Spleen (tissue), 11 donors: ENCODE data around the gene FAM120AOS. TPM values are rescaled to one million over a fixed set of nuclear protein-coding genes. Genes with fewer than 3 reads are reported as not detected.

Source experiments
- DNase-seq: peaks from one replicate; pipeline ENCODE4 v3.0.0-alpha.2; 2020
- H3K27ac ChIP-seq, 8 donors: fragments of 200-600 bp; sonication (generic) in 7 of 8; 1 replicate in 4 of 8; 2 replicates in 4 of 8; pipeline versions ENCODE4 v1.5.0 to v1.8.0; 2016 to 2021; ENCODE audit warnings: inconsistent platforms in 4 of 8, mild to moderate bottlenecking in 4 of 8, moderate library complexity in 1 of 8
- H3K27me3 ChIP-seq, 7 donors: fragments of 200-600 bp; sonication (generic) in 6 of 7; replicated peaks in 1 of 7; 1 replicate in 4 of 7; 2 replicates in 3 of 7; pipeline versions ENCODE4 v1.5.0 to v1.8.0; 2016 to 2021; ENCODE audit warnings: inconsistent platforms in 3 of 7, mild to moderate bottlenecking in 1 of 7
- H3K36me3 ChIP-seq, 6 donors: fragments of 200-600 bp; sonication (generic) in 5 of 6; 1 replicate in 4 of 6; 2 replicates in 2 of 6; pipeline versions ENCODE4 v1.5.0 to v1.8.0; 2016 to 2021; ENCODE audit warnings: inconsistent platforms in 2 of 6
- H3K4me1 ChIP-seq, 6 donors: fragments of 200-600 bp; sonication (generic) in 5 of 6; 1 replicate in 3 of 6; 2 replicates in 3 of 6; pipeline versions ENCODE4 v1.5.0 to v1.8.0; 2016 to 2021; ENCODE audit warnings: inconsistent platforms in 3 of 6
- H3K4me3 ChIP-seq, 8 donors: fragments of 200-600 bp; sonication (generic) in 7 of 8; 1 replicate in 4 of 8; 2 replicates in 4 of 8; pipeline versions ENCODE4 v1.5.0 to v1.8.0; 2016 to 2021; ENCODE audit warnings: inconsistent platforms in 4 of 8, mild to moderate bottlenecking in 4 of 8, moderate library complexity in 2 of 8
- H3K9me3 ChIP-seq, 8 donors: fragments of 200-600 bp; sonication (generic) in 7 of 8; 1 replicate in 4 of 8; 2 replicates in 4 of 8; pipeline versions ENCODE4 v1.5.0 to v1.8.0; 2016 to 2021; ENCODE audit warnings: inconsistent platforms in 4 of 8
- CTCF ChIP-seq, 11 experiments: fragments of 200-600 bp in 7 of 11; fragments of 450-650 bp in 4 of 11; sonication (generic) in 4 of 11; IDR thresholded peaks in 8 of 11; conservative IDR thresholded peaks in 3 of 11; 1 replicate in 7 of 11; 2 replicates in 4 of 11; pipeline versions ENCODE4 v1.4.0 to v1.8.0; 2016 to 2021; ENCODE audit warnings: antibody characterized with exemption in 11 of 11, inconsistent platforms in 4 of 11, mild to moderate bottlenecking in 1 of 11
- POLR2A ChIP-seq, 3 donors: fragments of 450-650 bp; IDR thresholded peaks; one replicate each; pipeline ENCODE4 v1.5.1; 2017; ENCODE audit warnings: antibody characterized with exemption in 3 of 3, mild to moderate bottlenecking in 1 of 3
- POLR2AphosphoS5 ChIP-seq, 3 donors: sonication (generic); formaldehyde crosslinking; IDR thresholded peaks; one replicate each; pipeline ENCODE4 v1.5.1; 2017; ENCODE audit warnings: antibody characterized with exemption in 3 of 3
- WGBS, 5 donors: extraction: QIAGEN DNeasy Blood & Tissue Kit in 3 of 5; methylation state at CpG; one replicate each; pipeline versions ENCODE4 v1.1.5 to v1.1.7; 2013 to 2018; 5-methylcytosine and 5-hydroxymethylcytosine counted together
- intact Hi-C: fragments of 100-400 bp; cut with DNase I; formaldehyde crosslinking; loops from one replicate; pipeline ENCODE4 v1.15.0; 2023; ENCODE audit warnings: low total_unique reads
- polyA plus RNA-seq, 3 donors: library from polyadenylated mRNA; stranded (reverse); fragments of 200-250 nt; gene quantifications; one replicate each; pipeline ENCODE4 v1.2.1, GENCODE V29; 2013
- total RNA-seq, 7 donors: library from RNA; depleted of rRNA in 3 of 7; stranded (reverse); fragments of >200 nt in 3 of 7; fragmentation: NEBNext Ultra II Directional in 4 of 7; extraction: Animal tissue kit (Norgen Biotek cat#: 25700) in 4 of 7; gene quantifications; one replicate each; pipeline versions ENCODE4 v1.1.0 to v1.2.1, GENCODE V29; 2016 to 2021
- donor health status: healthy with polysubstance abuse.
- donor health status: DM: no; HTN: no; CAD: no; lungs with moderate emphysema.
- donor health status: DM: no; HTN: no; CAD: no.
- donor health status: Bipolar disorder and iron deficiency.
- donor health status: healthy.
- donor health status: DM: no; HTN: no; CAD: no.
- donor health status: DM: yes; HTN: yes; CAD: no.

The FAM120AOS gene
- total and polyA plus RNA-seq, 10 donors = 20.6 to 46.8 (median 36.2) TPM

DNA sequence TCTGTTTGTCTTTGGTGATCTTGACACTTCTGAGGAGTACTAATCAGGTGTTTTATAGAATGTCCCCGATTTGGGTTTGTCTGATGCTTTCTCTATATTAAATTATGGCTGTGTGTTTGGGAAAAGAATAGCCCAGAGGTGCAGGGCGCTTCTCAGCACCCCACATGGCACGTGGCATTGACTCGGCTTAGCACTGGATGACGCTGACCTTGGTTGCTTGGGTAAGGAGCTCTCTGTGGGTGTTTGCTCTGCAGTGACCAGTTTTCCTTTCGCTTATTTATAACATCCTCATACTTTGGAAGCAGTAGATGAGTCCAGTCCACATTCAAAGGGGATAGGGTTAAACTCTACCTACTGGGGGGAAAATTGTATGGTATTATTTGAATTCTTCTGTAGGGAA, 12.5 kb upstream of the FAM120AOS start:
- intact Hi-C loops = no loop called here
- Histone ChIP-seq H3K27ac (peak overlapping the region in 4 of 8 donors; percentile 55 to 81 (median 70)), H3K9me3 (no peaks in the 10 kb centered on the region), H3K4me3 (no peak overlapping the region), H3K27me3 (no peaks in the 10 kb centered on the region), H3K36me3 (no peaks in the 10 kb centered on the region), H3K4me1 (peaks cover 29 to 99% (median 84%) of the 10 kb centered on the region in 6 donors)
- DNase-seq = no peak
- TF ChIP-seq POLR2AphosphoS5 (IDR thresholded peaks at IDR 0.05) (no peak), CTCF (IDR thresholded peaks at IDR 0.05 in 8 of 11, conservative IDR thresholded peaks at IDR 0.05 in 3 of 11) (no peak), POLR2A (IDR thresholded peaks at IDR 0.05) (no peak)
- 77 to 92% (median 86%) methylated on average over 6 of the region's 6 CpGs for WGBS, 5 donors

- peak overlapping the region in 7 of 8 donors; percentile 28 to 81 (median 66) for H3K27ac ChIP-seq
Measured at GRCh38 chr9:93464876-93465275, 11.5 kb upstream of the FAM120AOS start.

DNA sequence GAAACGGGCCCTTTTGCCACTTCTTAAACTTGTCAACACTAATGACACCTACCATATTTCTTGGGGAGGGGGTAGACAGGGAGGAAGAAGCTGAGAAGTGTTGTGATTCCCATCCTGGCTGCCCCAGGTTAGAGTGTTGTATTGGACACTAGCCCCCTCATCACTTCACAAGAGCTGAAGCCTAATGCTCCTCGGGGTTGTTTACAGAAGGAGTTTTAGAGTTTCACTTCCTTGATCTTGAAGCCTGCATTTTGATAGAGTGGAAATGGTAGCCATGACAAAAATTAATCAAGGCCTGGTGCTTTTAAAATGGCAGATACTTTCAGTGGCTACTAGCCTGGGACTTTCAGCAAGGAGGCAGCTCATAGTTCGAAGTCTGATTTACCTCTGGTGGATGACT, 11.0 kb upstream of the FAM120AOS start:
- TF ChIP-seq POLR2AphosphoS5 (IDR thresholded peaks at IDR 0.05) (no peak), POLR2A (IDR thresholded peaks at IDR 0.05) (no peak), CTCF (IDR thresholded peaks at IDR 0.05 in 8 of 11, conservative IDR thresholded peaks at IDR 0.05 in 3 of 11) (no peak)
- WGBS, 5 donors = 55 to 71% (median 64%) methylated on average over 3 of the region's 3 CpGs
- Histone ChIP-seq H3K36me3 (no peaks in the 10 kb centered on the region), H3K27ac (peak overlapping the region in 7 of 8 donors; percentile 28 to 81 (median 66)), H3K27me3 (no peaks in the 10 kb centered on the region), H3K9me3 (no peaks in the 10 kb centered on the region), H3K4me3 (peak overlapping the region in 1 of 8 donors; percentile 6), H3K4me1 (peaks cover 26 to 99% (median 88%) of the 10 kb centered on the region in 6 donors)
- no peak for DNase-seq
- intact Hi-C loops = no loop called here

More at GRCh38 chr9:93464876-93465275, 11.5 kb upstream of the FAM120AOS start:
- Histone ChIP-seq H3K27me3 (no peaks in the 10 kb centered on the region), H3K36me3 (no peaks in the 10 kb centered on the region), H3K4me1 (peaks cover 26 to 99% (median 87%) of the 10 kb centered on the region in 6 donors), H3K9me3 (no peaks in the 10 kb centered on the region), H3K4me3 (peak overlapping the region in 1 of 8 donors; percentile 6)
- intact Hi-C loops = no loop called here
- DNase-seq = no peak
- TF ChIP-seq POLR2A (IDR thresholded peaks at IDR 0.05) (no peak), POLR2AphosphoS5 (IDR thresholded peaks at IDR 0.05) (no peak), CTCF (IDR thresholded peaks at IDR 0.05 in 8 of 11, conservative IDR thresholded peaks at IDR 0.05 in 3 of 11) (no peak)
- WGBS, 5 donors = 57 to 74% (median 65%) methylated on average over 2 of the region's 2 CpGs

DNA sequence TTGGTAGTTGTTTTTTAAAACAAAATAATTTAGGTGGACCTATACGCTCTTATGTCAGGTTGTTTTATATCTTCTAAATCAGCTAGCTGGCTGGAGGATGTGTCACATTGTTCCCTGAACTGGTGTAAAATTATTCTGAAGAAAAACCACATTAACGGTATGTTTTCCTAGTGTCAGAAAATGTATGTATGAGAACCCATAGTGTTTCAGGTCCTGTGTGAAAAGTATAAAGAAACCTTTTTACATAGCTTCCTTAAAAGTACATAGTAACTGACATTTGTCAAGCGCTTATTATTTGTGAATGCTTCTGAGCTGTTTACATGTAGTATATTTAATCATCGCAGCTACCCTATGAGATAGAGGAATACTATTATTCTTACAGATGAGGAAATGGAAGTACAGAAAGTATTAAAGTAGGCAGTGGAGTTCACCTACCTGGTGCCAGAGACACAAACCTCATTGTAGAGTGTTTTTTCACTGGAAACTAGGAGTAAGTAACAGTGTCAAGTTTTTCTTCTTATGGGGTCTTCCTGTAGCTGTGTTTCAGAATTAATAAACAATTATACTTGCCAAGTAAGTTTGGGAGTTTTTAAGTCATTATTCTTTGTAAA, 10.4 kb upstream of the FAM120AOS start:
- no peak for TF ChIP-seq POLR2AphosphoS5 (IDR thresholded peaks at IDR 0.05)
- TF ChIP-seq CTCF (IDR thresholded peaks at IDR 0.05 in 8 of 11, conservative IDR thresholded peaks at IDR 0.05 in 3 of 11) = no peak
- Histone ChIP-seq H3K9me3 (no peaks in the 10 kb centered on the region), H3K27me3 (no peaks in the 10 kb centered on the region), H3K27ac (peak overlapping the region in 6 of 8 donors; percentile 7 to 81 (median 67)), H3K36me3 (no peaks in the 10 kb centered on the region), H3K4me1 (peaks cover 27 to 99% (median 88%) of the 10 kb centered on the region in 6 donors), H3K4me3 (peak overlapping the region in 1 of 8 donors; percentile 6)
- intact Hi-C loops = no loop called here
- 67 to 74% (median 72%) methylated on average over 4 of the region's 4 CpGs for WGBS, 5 donors
- no peak for DNase-seq
